Activated CD4-positive, alpha-beta T cell treated with anti-CD3 and anti-CD28 coated beads, Interleukin-2, amount 50 U/mL, for 4 hours (primary cell): ENCODE results near the gene TTC33.
A peak's percentile ranks its signal among the peaks of the same experiment; 100 is the strongest.
"Not testable (repeated sequence)": the region's sequence is repeated elsewhere in the genome, so short reads cannot be mapped to it uniquely, and the experiment has no call there.

ENCODE experiments used
- DNase-seq, 2 experiments: peaks; one replicate each; pipeline ENCODE4 v3.0.0-alpha.2; 2020

TTC33 gene

DNA sequence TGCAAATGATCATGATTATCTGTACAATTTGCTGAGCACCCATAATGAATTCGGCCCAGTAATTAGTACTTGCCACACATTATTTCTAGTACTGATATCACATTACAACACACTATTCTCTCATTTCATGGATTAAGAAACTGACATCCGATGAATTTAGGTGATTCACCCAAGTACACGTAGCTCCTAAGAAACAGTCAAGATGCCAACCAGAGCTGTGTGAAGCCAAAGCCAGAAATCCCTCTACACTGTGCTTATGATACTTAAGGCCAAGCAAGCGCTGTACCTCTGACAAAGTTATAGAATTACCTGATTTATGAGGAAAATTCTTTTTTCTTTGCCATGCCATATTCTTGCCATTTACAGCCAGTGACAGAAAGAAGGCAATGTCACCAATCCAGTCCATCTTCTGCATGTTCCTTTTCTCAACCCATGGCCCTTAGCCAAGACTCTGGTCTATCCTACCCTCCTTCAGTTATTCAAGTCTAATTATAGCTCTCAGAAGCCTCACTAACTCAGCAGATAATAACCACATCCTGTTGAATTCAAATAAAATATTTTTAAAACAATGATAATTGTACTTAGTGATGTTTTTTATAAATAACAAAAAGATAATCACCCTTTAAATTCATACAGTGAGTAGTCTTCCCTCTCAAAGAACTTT lies 150.3 kb downstream of the TTC33 start:
- DNase-seq, result no peak

DNA sequence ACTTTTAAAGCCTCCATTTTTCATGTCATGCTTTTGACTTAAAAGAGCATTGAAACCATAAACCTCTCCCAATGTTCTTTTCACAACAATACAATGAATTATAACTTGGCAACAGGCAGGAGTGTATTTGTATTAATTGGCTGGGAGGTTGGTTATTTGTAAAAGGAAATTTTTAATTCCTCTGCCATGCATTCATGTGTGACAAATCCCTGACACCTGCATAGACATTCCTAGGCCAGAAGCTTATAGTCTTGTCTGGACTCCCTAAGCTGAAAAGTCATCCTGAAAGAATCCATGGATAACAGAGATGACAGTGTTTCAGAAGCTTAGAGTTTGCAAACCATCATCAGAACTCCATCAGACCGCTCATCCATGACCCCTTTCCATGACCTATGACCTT lies 152.4 kb downstream of the TTC33 start:
- DNase-seq, result no peak

DNA sequence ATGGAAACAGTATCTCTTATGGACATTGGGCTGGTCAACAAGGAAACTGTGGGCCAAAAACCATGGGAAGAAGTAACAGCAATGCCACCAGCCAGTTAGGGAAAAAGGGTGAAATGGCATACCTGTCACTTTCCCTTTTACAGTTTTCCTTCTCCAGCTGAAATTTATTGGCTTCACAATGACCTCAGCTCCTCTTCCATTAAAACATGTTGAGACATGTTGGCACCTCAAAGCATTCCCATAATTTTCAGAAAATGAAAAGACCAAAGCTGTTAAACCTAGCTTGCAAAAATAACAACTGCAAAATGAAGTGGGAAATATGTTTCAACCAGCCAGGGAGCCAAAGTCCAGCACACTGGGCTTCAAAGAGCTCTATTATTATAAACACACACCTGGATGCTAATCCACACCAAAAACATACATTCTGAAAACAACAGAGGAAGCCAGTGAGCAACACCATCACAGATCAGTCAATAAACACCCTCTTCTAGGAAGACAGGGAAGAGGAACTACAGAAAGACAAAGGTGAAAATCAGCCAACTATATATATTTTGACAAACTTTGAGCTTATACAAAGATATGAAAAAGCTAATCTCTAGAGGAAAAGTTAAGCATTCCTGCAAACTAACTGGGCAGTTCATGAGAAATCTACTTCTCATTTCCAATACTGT lies 154.4 kb downstream of the TTC33 start:
- no peak for DNase-seq

DNA sequence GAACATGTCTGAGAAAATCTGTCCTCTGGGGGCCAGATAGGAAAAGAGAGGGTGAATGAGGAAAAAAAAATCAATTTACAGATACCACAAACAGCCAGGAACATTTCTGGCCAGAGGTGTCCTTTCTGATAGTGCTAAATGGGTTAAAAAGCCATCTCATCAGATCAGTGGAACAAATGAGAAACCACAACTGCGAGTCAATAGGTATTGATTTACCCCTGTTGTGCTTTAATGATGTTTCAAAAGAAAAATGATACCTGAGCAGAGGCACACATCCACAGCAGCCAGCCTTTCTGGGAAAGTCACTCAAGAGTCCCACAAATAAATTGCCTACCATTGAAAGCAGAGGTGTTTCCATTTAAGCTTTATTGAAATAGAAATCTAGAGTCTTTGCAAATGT lies 155.4 kb downstream of the TTC33 start:
- no peak for DNase-seq

DNA sequence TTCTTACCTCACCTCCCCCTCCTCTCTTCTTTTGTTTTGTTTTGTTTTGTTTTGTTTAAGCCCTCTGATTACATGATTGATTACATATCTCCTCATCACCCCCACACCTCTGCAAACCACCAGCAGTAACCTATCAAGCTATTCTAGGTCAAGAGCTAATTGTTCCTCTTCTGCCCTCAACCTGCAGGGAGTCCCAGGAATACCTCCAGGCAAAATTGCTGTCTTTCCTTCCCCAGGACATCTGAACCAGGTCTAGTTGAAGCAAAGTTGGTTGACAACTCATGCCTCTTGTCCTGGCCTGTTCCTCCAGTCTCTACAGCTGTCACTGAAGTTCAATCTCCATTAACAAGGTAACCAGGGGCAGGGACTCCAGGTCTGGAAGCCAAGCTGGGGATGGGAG lies 156.1 kb downstream of the TTC33 start:
- no peak for DNase-seq

DNA sequence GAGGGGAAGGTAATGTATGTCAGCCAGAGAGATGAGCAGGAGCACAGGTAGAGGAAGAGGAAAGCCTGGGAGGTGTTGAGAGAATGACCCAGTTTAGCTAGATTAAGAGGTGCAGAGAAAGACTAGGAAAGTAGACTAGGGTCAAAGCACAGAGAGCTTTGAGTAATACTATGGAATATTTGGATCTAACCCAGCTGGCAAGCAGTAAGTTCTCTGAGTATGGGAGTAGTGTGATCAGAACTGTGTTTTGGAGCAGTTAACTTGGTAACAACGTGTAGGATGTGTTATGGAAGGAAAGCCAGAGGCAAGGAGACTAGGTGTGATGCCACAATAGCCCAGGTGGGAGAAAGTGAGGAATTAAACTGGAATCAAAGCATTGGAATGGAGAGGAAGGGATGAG lies 160.9 kb downstream of the TTC33 start:
- DNase-seq, result no peak

DNA sequence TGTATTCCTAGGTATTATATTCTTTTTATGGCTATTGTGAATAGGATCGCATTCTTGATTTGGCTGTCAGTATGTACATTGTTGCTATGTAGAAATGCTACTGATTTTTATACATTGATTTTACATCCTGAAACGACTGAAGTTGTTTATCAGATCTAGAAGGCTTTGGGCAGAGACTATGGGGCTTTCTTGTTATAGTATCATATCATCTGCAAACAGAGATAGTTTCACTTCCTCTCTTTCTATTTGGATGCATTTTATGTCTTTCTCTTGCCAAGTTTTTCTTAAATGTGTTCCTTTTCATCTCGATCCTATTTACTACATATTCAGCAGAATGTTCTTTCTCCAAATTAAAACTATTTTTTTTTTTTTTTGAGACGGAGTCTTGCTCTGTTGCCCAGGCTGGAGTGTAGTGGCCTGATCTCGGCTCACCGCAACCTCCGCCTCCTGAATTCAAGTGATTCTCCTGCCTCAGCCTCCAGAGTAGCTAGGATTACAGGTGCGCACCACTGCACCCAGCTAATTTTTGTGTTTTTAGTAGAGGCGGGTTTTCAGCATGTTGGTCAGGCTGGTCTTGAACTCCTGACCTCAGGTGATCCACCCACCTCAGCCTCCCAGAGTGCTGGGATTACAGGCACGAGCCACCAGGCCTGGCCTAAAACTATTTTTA lies 163.9 kb downstream of the TTC33 start:
- DNase-seq, result not testable (repeated sequence)

DNA sequence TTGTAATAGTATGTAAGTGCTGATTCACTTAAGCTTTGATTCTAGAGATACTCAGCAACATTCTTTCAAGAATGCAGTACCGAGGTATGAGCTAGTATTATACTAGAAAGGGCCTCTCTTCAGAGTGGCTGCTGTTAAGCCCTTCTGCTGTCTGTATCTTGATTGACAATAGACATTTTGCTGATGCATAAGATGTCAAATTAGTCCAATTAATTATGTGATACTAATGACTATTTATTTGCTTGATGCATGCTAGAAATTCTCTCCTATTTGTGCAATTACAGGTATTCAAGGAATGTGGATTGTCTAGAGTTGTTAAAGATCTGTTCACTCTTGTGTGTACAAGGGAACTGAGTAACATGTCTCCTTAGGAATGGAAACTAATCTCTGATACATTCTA lies 168.4 kb downstream of the TTC33 start:
- no peak for DNase-seq

DNA sequence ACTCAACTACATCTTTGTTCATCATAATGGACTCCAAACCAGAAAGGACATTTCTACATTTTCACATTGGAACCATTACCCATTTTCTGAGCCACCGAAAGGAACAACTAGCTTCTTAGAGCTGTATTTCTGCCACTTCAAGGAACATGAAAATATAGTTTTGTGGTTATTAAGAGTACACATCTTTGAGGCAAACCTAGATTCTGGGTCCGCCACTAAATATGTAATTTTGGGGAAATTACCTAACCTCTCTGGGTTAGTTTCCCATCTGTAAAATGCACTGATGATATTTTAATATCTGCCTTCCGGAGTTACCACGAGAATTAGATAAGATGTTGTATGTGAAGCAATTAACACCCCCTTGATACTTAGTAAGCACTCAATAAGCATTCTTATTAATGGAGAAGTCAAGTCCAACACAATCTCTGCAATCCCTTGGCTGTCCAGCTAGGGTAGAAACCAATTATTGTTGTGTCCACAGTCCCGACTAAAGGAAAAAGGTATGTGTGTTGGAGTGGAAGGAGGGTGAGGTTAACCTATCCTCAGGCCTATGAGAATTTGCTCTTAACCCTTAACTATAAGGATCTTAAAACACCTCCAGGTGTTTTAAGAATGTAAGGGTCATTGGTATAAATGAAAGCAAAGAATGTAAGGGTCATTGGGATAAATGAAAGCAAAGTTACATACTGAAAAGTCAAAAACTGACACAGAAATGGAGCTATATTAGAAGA lies 170.1 kb downstream of the TTC33 start:
- DNase-seq, result no peak

DNA sequence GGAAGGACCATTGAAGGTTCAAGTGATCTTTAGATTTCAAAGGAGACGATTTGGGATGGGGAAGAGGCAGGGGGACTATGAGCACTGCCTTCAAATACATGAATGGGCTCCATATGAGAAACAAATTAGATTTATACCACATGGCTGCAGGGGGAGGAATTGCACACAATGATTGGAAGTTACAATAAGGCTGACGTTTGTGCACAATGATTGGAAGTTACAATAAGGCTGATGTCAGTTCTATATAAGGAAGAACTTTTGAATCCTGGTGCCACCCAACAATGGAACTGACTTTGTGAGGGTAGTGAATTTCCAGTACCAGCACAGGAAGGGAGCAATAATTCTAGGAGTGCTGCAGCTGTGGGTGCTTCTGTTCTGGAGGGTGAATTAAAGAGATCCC lies 171.7 kb downstream of the TTC33 start:
- no peak for DNase-seq

DNA sequence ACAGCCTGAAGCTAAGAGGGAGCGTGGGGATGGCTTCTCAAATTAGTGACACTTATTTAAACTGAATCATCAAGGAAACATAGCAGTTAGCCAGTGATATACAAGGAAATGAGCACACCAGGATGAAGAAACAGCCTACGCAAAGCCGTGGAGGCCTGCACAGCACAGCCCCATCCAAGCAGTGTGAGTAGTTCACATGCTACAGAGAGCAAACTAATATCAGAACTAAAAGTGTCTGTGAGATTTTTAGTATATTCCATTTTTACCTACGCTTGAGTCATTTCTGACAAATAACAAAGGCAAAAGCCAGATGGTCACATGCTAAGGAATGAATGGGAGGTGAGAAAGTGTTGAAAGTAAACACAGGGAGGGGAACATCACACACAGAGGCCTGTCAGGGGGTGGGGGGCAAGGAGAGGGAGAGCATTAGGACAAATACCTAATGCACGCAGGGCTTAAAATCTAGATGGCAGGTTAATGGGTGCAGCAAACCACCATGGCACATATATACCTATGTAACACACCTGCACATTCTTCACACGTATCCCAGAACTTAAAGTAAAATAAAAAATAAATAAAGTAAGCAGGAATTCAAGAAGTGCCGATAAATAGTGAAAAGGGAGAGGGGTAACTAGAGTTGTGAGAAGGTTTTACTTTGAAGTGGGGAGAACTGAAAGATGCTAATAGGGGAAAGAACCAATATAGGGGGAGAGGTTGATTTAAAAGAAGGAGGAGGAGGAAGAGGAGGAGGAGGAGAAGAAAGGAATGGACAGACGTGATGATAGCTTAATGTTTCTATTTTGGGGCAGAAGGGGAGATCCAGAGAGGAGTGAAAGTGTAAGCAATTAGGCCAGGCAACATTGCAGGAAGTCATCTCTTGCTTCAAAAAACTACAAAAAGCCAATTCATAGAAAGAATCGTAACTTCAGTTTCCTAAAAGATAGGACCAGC lies 177.0 kb downstream of the TTC33 start:
- peak in 1 of 2 experiments; percentile 16 for DNase-seq

DNA sequence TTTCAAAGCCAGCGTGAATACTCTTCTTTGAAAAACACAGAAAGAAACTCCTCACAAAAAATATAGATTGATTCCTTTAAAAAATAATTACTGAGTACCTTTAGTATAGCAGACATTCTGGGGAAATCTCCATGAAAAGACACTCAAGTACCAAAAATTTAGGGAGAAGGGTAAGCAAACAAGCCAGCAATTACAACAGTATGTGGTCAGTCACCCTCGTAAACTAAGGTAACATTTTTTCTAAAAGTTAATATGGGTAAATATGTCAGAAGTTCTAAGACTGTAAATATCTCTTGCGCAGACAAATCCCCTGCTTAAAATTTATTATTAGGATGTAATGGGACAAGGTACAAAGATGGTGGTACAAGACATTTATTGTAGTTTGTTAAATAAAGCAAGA lies 178.0 kb downstream of the TTC33 start:
- no peak for DNase-seq

DNA sequence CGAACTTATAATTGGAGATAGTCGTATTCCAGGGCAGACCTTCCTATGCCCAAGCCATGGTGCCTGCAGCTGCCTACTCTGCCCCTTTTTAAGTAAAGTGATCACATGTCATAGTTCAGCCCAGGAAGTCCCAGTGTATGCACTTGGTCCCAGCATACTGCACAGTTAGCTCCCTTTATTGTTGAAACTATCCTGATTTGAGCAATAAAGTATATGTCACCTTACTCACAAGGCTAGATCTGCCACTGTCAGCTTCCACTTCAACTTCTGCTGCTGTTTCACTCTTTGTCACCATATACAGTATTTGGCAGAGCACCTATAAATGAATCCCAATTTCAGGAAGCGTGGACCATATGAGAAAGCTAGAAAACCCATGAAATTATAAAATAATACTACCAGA lies 179.8 kb downstream of the TTC33 start:
- no peak for DNase-seq

DNA sequence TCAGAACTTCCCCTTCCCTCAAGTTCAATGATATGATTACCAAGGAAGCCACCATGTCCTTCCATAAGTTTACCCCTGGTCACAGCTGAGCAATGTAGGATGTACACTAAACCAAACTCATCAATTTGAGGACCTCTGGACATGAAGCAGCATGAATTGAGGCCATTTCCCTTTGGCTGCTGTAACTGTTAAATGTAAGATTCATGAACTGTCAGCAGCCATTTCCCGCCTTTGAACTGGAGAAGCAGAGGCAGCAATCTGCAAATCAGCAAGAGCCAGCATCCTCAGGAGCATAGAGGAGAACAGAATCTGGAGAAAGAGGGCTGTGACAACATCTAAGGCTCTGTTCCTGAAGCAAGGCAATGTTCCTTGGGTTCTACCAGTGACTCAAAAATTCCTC lies 180.3 kb downstream of the TTC33 start:
- DNase-seq, result no peak

DNA sequence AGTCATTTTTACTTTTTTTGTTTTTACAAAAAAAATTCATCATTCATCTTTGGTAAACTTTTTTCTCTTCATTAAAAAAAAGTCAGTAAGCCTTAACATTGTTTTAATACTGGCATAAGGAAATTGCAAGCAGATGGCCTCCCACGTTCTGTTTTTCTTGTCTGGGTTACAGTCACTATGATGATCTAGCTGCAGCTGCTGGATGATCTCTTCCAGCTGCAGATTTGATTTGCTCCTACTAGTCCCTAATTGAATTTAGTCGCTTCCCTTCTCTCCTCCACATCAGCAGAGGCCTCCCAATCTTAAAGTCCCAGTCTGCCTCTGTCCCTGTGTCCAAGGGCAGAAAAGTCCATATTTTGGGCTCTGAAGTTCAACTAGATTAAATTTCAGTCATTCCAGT lies 182.8 kb downstream of the TTC33 start:
- DNase-seq, result no peak

DNA sequence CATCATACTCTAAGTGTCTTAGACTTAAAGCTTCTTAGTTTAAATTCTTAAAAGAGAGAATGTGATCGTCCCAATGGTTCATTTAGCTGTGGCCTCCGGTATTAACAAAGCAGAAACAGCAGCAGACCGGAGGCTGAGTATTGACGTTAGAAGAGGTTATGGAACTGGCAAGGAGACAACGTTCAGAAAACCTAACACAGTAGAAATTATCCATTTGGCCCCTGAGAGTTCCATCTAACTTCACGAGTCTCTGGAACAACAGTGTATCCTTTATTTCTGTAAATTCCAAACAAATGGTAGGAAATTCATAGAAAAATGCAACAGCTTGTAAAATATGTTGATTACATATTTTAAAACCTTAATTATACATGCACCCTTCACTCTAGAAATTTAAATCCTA lies 183.4 kb downstream of the TTC33 start:
- DNase-seq, result no peak

DNA sequence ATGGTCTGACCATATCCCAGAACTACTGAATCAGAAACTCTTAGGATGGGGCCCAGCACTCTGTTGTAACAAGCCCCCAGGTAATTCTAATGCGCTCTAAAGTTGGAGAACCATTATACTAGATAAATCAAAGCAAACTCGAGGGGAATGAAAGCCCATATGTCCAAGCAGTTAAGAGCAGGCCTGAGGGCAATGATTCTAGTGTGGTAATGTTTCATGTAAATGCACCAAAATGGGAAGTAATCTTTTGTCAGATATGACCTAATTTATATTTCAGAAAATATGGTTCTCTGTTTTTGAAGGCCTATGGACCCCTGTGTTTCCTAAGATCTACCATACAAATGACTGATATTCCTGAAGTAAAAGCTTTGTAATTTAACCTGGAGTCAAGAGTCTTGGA lies 184.0 kb downstream of the TTC33 start:
- no peak for DNase-seq

DNA sequence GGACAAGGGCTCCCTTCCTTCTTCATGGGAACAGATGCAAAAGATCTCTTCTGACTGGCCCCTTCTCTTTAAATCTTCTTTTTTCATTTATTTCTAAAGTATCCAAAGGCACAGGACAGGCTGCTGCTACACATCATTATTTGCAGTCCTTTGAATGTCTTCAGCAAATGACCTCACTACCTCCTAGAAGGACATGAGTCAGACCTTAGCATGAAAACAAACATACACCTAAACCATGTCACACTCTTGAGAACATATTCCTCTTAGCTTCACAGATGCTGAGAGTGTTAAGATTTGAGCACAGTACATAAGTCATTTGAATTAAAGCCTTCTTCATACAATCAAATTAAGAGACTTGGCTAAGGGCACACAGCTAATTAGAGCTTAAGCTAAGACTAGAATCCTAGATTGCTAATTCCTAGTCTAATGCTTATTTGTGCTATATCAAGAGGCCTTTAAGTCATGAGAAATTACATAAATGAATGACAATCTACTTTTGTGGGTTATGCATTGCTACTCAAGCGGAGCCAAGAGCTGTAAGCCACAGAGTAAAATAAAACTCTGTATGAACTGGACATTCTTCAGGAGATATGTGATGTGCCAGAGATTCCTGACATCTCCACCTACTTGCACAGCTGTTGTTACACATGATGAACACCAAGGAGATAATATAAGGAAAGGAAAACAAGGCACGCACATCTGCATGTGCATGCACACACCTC lies 185.2 kb downstream of the TTC33 start:
- DNase-seq, result no peak

DNA sequence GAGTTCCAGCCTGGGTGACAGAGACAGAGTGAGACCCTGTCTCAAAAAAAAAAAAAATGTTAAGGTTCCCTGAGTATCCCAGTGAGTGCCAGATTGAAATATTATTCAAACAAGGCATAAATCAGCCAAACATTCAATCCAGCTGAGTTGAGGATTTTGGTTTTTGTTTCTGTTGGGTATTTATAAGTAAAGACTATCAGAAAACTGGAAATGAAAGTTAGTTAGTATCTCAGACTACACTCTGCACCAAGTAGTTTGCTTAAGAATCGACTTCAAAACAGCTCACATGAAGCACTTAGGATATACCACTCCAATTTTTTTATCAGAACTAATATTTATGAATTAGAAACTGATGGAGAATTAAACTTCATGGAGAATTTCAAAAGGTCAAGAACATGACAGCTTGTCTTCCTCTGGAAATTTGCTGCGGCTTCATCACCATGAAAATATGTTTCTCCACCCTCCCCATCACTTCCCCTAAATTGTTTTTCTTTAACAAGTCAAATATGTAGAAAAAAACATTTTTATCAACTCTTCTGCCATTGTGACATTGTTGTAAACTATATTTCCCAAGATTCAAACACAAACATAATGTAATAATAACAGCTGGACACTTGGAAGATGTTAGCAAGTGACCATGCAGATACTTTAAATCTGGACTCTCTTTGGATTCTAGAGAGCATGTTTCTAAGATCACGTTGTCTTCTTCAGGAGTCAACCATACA lies 186.1 kb downstream of the TTC33 start:
- no peak for DNase-seq

DNA sequence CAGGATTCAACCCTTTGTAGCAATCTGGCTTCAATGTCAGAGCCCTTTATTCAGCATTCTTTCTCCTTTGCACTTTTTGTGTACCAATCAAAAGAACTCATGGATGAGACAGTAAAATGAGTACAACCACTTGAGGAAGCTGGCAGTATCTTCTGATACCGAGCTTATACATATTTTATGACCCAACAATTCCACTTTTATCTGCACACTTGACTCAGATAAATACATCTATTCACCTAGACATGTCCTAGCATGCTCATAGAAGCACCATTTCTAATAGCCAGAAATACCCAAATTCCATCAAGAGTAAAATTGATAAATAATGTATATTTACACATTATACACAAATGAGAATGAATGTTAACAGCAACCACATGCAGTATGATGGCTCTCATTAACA lies 187.2 kb downstream of the TTC33 start:
- DNase-seq, result no peak

DNA sequence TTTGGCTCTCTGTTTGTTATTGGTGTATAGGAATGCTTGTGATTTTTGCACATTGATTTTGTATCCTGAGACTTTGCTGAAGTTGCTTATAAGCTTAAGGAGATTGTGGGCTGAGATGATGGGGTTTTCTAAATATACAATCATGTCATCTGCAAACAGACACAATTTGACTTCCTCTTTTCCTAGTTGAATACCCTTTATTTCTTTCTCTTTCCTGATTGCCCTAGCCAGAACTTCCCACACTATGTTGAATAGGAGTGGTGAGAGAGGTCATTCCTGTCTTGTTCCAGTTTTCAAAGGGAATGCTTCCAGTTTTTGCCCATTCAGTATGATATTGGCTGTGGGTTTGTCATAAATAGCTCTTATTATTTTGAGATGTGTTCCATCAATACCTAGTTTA lies 192.6 kb downstream of the TTC33 start:
- not testable (repeated sequence) for DNase-seq
